Neural cell (in vitro differentiated cells): ENCODE data around the gene FGF1. TPM values are rescaled to one million over a fixed set of nuclear protein-coding genes. Genes with fewer than 3 reads are reported as not detected.

Experiments used
- H2AFZ ChIP-seq: fragments of 200-600, 300-800 bp; sonication (generic), shearing (Covaris generic); 2 replicates; pipeline ENCODE4 v1.6.0; 2014; ENCODE audit warnings: low read depth, mild to moderate bottlenecking, antibody characterized with exemption, low read length, moderate library complexity
- H3F3A ChIP-seq: fragments of 200-600 bp; shearing (Covaris generic); 2 replicates; pipeline ENCODE4 v1.6.1; 2016; ENCODE audit warnings: mild to moderate bottlenecking, moderate library complexity, mixed read lengths, antibody characterized with exemption, low read length; ENCODE audit not compliant: insufficient read depth, poor library complexity, severe bottlenecking
- H3K27ac ChIP-seq: fragments of 200-600, 300-800 bp; sonication (generic), shearing (Covaris generic); 2 replicates; pipeline ENCODE4 v1.5.1; 2014; ENCODE audit warnings: mild to moderate bottlenecking, low read length, moderate library complexity
- H3K27me3 ChIP-seq: fragments of 300-800, 200-600 bp; sonication (generic), shearing (Covaris generic); 2 replicates; pipeline ENCODE4 v1.6.0; 2014; ENCODE audit warnings: mild to moderate bottlenecking, low read depth, low read length, moderate library complexity; ENCODE audit not compliant: insufficient read depth
- H3K36me3 ChIP-seq: fragments of 300-800, 200-600 bp; sonication (generic), shearing (Covaris generic); 2 replicates; pipeline ENCODE4 v1.5.1; 2014; ENCODE audit warnings: mild to moderate bottlenecking, antibody characterized with exemption, low read length, moderate library complexity; ENCODE audit not compliant: insufficient read depth
- H3K4me2 ChIP-seq: fragments of 300-800, 200-600 bp; sonication (generic), shearing (Covaris generic); 2 replicates; pipeline ENCODE4 v1.6.0; 2014; ENCODE audit warnings: mild to moderate bottlenecking, low read length
- H3K4me3 ChIP-seq: fragments of 300-800, 200-600 bp; sonication (generic), shearing (Covaris generic); 2 replicates; pipeline ENCODE4 v1.5.1; 2014; ENCODE audit warnings: mild to moderate bottlenecking, low read length, moderate library complexity
- H3K79me2 ChIP-seq: fragments of 200-600 bp; shearing (Covaris generic); replicated peaks from 2 replicates; pipeline ENCODE4 v1.6.0; 2014; ENCODE audit warnings: mild to moderate bottlenecking, low read length, moderate library complexity; ENCODE audit not compliant: insufficient read depth
- H3K9ac ChIP-seq: fragments of 300-800, 200-600 bp; sonication (generic), shearing (Covaris generic); 2 replicates; pipeline ENCODE4 v1.6.1; 2016; ENCODE audit warnings: mild to moderate bottlenecking, low read length, mixed read lengths
- H3K9me2 ChIP-seq: fragments of 200-600 bp; shearing (Covaris generic); 2 replicates; pipeline ENCODE4 v1.6.1; 2016; ENCODE audit warnings: mild to moderate bottlenecking, low read length, mixed read lengths; ENCODE audit not compliant: insufficient read depth
- H3K9me3 ChIP-seq: fragments of 200-600, 300-800 bp; sonication (generic), shearing (Covaris generic); 2 replicates; pipeline ENCODE4 v1.6.1; 2016; ENCODE audit warnings: mild to moderate bottlenecking, mixed run types, low read length, moderate library complexity, mixed read lengths
- H4K20me1 ChIP-seq: fragments of 200-600 bp; shearing (Covaris generic); 2 replicates; pipeline ENCODE4 v1.6.1; 2016; ENCODE audit warnings: mild to moderate bottlenecking, mixed run types; ENCODE audit not compliant: insufficient read depth
- CTCF ChIP-seq: fragments of 450-650 bp; IDR thresholded peaks from 2 replicates; pipeline ENCODE4 v1.5.1; 2014; ENCODE audit warnings: antibody characterized with exemption, mild to moderate bottlenecking, moderate library complexity; ENCODE audit not compliant: poor library complexity, severe bottlenecking
- EP300 ChIP-seq: fragments of 450-650 bp; conservative IDR thresholded peaks from 2 replicates; pipeline ENCODE4 v1.6.1; 2014; ENCODE audit warnings: antibody characterized with exemption, mild to moderate bottlenecking, moderate library complexity; ENCODE audit not compliant: poor library complexity, severe bottlenecking
- EZH2 ChIP-seq: fragments of 200-600, 300-800 bp; shearing (Covaris generic), sonication (generic); IDR thresholded peaks from 2 replicates; pipeline ENCODE4 v1.6.1; 2014; ENCODE audit warnings: antibody characterized with exemption, low read length, borderline replicate concordance, mild to moderate bottlenecking; ENCODE audit not compliant: insufficient read depth, poor library complexity, severe bottlenecking
- MXI1 ChIP-seq: fragments of 450-650 bp; conservative IDR thresholded peaks from 2 replicates; pipeline ENCODE4 v1.6.1; 2014; ENCODE audit warnings: antibody characterized with exemption, mild to moderate bottlenecking; ENCODE audit not compliant: poor library complexity, severe bottlenecking
- POLR2AphosphoS5 ChIP-seq: IDR thresholded peaks from 2 replicates; pipeline ENCODE4 v1.6.1; 2012
- RAD21 ChIP-seq: fragments of 450-650 bp; conservative IDR thresholded peaks from 2 replicates; pipeline ENCODE4 v1.6.1; 2014; ENCODE audit warnings: antibody characterized with exemption, mild to moderate bottlenecking, moderate library complexity
- REST ChIP-seq: IDR thresholded peaks from 2 replicates; pipeline ENCODE4 v1.6.1; 2012; ENCODE audit warnings: borderline replicate concordance
- SMC3 ChIP-seq: fragments of 450-650 bp; conservative IDR thresholded peaks from 2 replicates; pipeline ENCODE4 v1.6.1; 2014; ENCODE audit warnings: antibody characterized with exemption, mild to moderate bottlenecking, moderate library complexity; ENCODE audit not compliant: poor library complexity
- TAF1 ChIP-seq: IDR thresholded peaks from 2 replicates; pipeline ENCODE4 v1.6.1; 2012; ENCODE audit warnings: low read depth
- polyA plus RNA-seq: library from polyadenylated mRNA; depleted of rRNA; stranded (reverse); fragments of >200 nt; gene quantifications from 2 replicates; pipeline ENCODE4 v1.2.3, GENCODE V29; 2014

FGF1 gene
- polyA plus RNA-seq, 1 donor from 2014 or later, result not detected

GRCh38 chr5:142589720-142590119, 96.2 kb downstream of the FGF1 start:
- Histone ChIP-seq H3K9me3 (no peaks in the 10 kb centered on the region), H3K36me3 (no peaks in the 10 kb centered on the region), H3K4me3 (no peak overlapping the region), H3K9me2 (no peaks in the 10 kb centered on the region), H3K27ac (no peak overlapping the region), H3K27me3 (no peaks in the 10 kb centered on the region), H3K4me2 (no peak overlapping the region), H4K20me1 (no peaks in the 10 kb centered on the region), H2AFZ (no peak overlapping the region), H3K9ac (no peak overlapping the region), H3F3A (no peaks in the 10 kb centered on the region), H3K79me2 (no peaks in the 10 kb centered on the region)
- TF ChIP-seq EP300, result no peak
- no peak for TF ChIP-seq CTCF
- no peak for TF ChIP-seq POLR2AphosphoS5
- no peak for TF ChIP-seq EZH2
- TF ChIP-seq REST, result no peak
- TF ChIP-seq TAF1, result no peak
- no peak for TF ChIP-seq SMC3
- no peak for TF ChIP-seq MXI1
- TF ChIP-seq RAD21, result no peak

- H3K27me3 ChIP-seq, result no peaks in the 10 kb centered on the region
- H3K4me2 ChIP-seq, result no peak overlapping the region
- H3F3A ChIP-seq, result no peaks in the 10 kb centered on the region
- H3K79me2 ChIP-seq, result no peaks in the 10 kb centered on the region
- no peak overlapping the region for H2AFZ ChIP-seq
- no peak overlapping the region for H3K4me3 ChIP-seq
- H3K9me2 ChIP-seq, result no peaks in the 10 kb centered on the region
- no peaks in the 10 kb centered on the region for H3K9me3 ChIP-seq
- no peaks in the 10 kb centered on the region for H3K36me3 ChIP-seq
- H3K27ac ChIP-seq, result no peak overlapping the region
- H3K9ac ChIP-seq, result no peak overlapping the region
- no peaks in the 10 kb centered on the region for H4K20me1 ChIP-seq
- no peak for TF ChIP-seq POLR2AphosphoS5
- no peak for TF ChIP-seq MXI1
- TF ChIP-seq RAD21, result no peak
- TF ChIP-seq SMC3, result no peak
- TF ChIP-seq REST, result no peak
- TF ChIP-seq TAF1, result no peak
- TF ChIP-seq EP300, result no peak
- no peak for TF ChIP-seq CTCF
- no peak for TF ChIP-seq EZH2
Observed at GRCh38 chr5:142587354-142587965, 98.4 kb downstream of the FGF1 start.
